OCI-LY3 (cell line): ENCODE results near the gene HHAT.
"Not testable (repeated sequence)": the region's sequence is repeated elsewhere in the genome, so short reads cannot be mapped to it uniquely, and the experiment has no call there.

Source experiments
- EZH2phosphoT487 ChIP-seq: fragments of 200-600 bp; shearing (Covaris generic); IDR thresholded peaks from 2 replicates; pipeline ENCODE4 v1.6.1; 2018; ENCODE audit warnings: antibody characterized with exemption, mixed run types, low read depth
- TF ChIP-seq, protein P1 (sequence below): fragments of 200-600, 300-600 bp; sonication (generic); IDR thresholded peaks from 2 replicates; pipeline ENCODE4 v1.5.1; 2014; ENCODE audit warnings: antibody characterized with exemption, low read length, low read depth

DNA sequence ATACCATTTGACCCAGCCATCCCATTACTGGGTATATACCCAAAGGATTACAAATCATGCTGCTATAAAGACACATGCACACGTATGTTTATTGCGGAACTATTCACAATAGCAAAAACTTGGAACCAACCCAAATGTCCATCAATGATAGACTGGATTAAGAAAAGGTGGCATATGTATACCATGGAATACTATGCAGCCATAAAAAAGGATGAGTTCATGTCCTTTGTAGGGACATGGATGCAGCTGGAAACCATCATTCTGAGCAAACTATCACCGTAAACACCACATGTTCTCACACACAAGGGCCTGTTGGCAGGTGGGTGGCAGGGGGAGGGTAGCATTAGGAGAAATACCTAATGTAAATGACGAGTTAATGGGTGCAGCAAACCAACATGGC lies 332.8 kb downstream of the HHAT start:
- TF ChIP-seq, protein P1, sequence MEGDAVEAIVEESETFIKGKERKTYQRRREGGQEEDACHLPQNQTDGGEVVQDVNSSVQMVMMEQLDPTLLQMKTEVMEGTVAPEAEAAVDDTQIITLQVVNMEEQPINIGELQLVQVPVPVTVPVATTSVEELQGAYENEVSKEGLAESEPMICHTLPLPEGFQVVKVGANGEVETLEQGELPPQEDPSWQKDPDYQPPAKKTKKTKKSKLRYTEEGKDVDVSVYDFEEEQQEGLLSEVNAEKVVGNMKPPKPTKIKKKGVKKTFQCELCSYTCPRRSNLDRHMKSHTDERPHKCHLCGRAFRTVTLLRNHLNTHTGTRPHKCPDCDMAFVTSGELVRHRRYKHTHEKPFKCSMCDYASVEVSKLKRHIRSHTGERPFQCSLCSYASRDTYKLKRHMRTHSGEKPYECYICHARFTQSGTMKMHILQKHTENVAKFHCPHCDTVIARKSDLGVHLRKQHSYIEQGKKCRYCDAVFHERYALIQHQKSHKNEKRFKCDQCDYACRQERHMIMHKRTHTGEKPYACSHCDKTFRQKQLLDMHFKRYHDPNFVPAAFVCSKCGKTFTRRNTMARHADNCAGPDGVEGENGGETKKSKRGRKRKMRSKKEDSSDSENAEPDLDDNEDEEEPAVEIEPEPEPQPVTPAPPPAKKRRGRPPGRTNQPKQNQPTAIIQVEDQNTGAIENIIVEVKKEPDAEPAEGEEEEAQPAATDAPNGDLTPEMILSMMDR, result not testable (repeated sequence)
- TF ChIP-seq EZH2phosphoT487, result not testable (repeated sequence)
